Measurements from ENCODE around the gene SELPLG.

The SELPLG gene

DNA sequence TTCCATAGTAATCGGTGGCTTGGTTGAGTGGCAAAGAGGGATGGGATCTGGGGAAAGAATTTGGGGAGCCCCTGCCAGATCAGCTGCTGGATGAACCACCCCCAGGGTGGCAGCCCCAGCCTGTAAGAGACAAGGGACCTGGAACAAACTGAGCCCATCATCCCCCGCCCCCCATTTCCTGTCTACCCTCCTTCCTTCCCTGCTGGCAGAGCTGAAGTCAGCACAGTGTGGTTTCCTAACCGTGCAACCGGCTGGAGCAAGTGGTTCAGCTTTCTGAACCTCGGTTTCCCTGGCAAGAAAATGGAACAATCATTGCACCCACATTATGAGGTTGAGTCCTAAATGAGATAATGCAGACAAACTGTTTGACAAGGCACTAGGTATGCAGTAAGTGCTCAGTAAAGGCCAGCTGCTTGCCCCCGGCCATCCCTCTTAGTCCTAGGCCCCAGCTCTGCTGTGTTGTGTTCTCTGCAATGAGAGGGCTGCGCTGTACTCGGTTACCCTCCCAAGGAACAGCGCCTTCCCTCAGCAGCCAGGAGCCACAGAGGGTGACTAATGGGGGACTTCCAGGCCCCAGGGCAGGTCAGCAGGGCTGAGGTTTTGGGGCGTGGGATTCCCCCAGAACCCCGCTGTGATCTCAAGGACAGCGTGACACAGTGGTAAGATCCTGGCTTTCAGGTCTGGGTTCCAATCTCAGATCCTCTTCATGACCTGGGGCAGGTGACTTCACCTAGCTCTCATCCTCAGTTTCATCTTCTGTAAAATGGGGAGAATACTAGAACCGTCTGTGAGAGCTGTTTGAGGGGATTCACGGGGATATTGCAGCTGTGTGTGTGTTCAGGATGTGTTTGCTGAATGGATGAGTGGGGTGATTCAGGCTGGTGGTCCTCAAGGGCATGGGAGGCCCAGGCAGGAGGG, 16.5 kb downstream of the SELPLG start:
- no peak for DNase-seq

GRCh38 chr12:108616359-108616758, 17.3 kb downstream of the SELPLG start:
- no peak for DNase-seq

- DNase-seq = no peak
Measured at GRCh38 chr12:108615918-108616317, 17.8 kb downstream of the SELPLG start.

DNA sequence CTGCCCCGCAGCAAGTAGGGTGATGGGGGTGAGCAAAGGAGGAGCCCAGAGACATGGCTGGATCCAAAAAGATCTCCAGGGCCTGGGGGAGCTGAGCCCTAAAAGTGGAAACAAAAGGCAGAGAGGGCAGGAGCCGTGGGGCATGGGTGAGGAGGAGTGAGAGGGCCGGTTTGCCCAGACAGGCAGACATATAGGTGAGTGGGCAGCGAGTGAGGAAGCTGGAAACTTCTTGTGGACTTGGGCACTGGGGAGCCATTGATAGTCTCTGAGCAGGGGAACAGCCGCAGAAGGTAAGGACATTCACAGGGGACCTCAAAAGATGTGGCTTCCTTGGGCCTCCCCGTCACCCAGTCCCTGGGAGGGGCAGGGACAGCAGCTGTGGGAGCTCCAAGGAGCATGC, 19.1 kb downstream of the SELPLG start:
- DNase-seq = no peak

GRCh38 chr12:108614041-108614440, 19.7 kb downstream of the SELPLG start:
- DNase-seq = no peak

DNA sequence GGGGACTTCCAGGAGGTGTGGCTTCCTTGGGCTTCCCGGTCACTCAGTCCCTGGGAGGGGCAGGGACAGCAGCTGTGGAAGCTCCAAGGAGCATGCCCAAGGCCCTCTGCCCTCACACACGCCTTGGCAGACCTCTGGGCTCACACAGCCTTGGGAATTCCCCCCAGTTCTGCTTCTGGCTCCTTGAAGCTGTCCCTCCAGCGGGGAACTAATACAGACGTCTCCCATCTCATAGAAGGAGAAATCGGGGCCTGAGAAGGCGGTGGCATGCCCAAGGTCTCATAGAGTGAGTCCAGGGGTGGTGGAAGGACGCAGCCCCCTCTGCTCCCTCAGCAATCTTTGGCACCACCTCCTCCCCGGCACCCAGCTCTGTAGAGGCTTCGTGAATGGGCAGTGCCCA, 20.1 kb downstream of the SELPLG start:
- no peak for DNase-seq

- DNase-seq = no peak
Measured at GRCh38 chr12:108612788-108613282, 20.9 kb downstream of the SELPLG start.

DNA sequence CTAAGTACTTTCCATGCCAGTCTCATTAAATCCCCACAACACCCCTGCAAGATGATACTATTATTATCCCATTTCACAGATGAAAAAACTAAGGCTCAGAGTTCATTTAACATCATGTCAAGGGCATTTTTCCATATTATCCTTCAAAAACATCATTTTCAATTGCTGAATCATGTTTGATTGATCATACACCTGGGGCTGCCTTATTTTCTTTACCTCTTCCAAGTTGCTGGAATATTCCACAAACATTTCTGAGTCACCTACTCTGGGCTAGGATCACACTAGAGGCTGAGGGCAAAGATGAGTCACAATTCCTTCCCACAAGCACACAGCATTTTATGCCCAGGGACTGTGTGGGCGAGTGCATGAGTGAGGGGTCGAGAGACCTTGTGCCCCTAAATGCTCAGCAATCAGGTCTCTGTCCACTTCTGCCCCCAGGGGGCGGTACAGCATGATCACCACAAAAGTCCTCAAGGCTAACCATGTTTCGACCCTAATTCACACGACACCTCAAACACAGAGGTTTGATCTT, 21.7 kb downstream of the SELPLG start:
- no peak for DNase-seq

DNA sequence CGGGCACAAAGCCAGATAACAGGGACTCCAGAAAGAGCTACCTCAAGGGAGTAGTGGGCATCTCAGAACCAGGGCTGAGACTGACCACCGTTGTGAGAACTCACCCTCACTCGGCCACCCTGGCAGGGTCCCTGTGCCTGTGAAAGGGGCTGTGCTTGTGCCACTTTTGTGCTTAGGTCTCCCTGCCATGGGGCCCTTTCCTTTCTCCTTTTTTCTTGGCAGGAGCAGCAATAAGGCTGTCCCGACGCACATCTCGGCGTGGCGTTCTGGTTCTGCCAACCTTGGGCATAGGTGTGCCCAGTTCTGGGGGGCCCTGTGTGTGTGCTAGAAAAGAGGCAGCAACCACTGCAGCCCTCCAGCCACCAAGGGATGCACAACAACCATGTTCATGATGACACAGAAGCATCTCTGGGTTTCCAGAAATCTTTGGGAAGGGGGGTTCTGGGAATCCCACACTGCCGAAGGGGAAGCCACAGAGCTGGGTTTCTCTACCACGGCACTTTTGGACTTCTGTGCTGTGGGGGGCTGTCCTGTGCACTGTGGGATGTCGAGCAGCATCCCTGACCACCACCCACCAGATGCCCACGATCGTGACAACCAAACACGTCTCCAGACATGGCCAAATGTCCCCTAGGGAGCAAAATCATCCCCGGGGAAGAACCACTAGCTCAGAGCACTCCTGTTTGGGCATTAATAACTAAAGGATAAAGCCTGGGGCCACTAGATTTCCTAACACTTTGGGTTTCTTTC, 22.7 kb downstream of the SELPLG start:
- no peak for DNase-seq

DNA sequence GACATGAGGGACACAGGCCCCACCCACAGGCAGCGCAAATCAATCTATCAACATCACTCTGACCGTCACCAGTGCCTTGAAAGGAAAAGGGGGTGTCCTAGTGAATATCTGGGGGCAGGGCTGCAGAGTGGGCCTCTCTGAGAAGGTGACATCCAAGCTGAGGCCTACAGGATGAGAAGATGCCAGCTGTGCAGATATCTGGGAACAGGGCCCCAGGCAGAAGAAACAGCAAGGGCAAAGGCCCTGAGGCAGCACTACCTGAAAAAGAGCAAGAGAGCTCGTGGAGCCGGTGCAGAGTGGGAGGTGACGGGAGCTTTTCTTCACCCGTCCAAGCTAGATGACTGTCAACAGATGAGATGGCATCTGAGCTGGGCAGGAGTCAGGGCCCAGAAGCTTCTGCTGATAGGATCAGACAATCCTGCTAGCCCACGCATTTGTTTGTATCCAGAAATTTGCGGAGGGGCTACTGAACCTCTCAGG, 23.3 kb downstream of the SELPLG start:
- no peak for DNase-seq

DNA sequence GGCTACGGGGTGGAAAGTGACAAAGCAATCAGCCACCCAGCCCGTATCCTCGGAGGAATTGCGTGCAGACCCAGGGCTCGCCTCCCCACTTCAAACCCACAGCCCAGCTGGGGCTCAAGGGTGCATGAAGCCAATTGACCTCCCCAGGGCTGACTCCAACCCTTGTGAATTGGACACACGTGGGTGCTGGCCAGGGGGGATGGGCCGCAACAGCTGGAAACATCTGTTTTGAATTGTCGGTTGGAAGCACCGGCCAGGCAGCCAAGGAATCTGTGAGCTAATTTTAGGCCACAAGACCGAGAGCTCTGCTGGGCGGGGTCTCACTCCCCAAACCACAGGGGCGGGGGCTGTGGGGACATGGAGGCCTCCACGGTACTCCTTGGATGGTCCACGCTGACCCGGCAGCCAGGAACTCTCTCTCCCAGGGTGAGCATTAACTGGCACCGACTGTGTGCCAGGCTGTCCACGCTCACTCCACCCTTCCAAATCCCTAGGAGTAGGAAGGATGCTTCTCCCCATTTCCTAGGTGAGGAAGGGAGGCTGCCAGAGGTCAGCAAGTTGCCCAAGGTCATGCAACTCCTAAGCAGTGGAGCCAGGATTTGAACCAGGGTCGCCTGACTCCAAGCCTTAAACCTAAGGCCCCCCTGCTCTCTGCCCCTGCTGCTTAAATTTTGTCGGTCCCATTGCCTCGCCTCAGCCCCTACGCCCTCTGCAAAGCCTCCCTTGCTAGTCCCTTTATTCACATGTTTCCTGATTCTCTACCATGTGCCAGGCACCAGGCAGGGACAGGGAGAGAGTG, 24.0 kb downstream of the SELPLG start:
- DNase-seq = no peak

- no peak for DNase-seq
Measured at GRCh38 chr12:108608616-108609015, 25.1 kb downstream of the SELPLG start.

DNA sequence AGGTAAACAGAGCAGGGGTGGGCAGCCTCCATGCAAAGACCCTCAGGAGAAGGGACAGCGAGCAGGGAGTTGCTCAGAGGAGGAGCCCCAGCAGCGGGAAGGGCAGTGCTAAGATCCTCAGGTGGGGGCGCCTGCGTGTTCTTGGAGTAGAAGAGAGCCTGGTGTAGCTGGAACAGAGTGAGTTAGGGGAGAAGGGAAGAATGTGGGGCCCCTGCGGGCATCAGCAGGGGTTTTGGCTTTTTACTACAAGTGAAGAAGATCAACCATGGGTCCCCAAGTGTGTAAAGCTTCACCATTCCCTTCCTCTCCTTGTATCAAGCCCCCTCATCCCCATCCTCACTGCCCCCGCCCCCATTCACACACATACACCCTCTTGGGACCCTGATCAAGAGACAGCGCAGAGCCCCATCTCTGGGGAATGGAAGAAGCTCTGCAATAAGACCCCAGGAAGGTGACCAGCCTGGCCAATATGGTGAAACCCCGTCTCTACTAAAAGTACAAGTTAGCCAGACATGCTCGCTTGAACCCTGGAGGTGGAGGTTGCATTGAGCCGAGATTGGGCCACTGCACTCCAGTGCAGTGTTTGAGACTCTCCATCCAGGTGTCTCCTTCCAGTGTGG, 25.6 kb downstream of the SELPLG start:
- no peak for DNase-seq

GRCh38 chr12:108606492-108606891, 27.2 kb downstream of the SELPLG start:
- DNase-seq = no peak

DNA sequence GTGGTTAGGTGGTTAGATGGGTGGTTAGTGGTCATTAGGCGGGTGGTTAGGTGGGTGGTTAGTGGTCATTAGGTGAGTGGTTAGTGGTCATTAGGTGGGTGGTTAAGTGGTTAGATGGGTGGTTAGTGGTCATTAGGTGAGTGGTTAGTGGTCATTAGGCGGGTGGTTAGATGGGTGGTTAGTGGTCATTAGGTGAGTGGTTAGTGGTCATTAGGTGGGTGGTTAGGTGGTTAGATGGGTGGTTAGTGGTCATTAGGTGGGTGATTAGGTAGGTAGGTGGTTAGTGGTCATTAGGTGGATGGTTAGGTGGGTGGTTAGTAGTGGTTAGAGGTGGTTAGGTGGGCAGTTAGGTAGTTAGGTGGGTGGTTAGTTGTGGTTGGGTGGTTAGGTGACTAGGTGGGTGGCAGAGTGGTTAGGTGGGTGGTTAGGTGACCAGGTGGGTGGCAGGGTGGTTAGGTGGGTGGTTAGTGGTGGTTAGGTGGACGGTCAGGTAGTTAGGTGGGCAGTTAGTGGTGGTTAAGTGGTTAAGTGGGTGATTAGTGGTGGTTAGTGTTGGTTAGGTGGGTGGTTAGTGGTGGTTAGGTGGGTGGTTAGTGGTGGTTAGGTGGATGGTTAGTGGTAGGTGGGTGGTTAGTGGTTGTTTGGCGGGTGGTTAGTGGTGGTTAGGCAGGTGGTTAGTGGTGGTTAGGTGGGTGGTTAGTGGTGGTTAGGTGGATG, 27.8 kb downstream of the SELPLG start:
- no peak for DNase-seq

DNA sequence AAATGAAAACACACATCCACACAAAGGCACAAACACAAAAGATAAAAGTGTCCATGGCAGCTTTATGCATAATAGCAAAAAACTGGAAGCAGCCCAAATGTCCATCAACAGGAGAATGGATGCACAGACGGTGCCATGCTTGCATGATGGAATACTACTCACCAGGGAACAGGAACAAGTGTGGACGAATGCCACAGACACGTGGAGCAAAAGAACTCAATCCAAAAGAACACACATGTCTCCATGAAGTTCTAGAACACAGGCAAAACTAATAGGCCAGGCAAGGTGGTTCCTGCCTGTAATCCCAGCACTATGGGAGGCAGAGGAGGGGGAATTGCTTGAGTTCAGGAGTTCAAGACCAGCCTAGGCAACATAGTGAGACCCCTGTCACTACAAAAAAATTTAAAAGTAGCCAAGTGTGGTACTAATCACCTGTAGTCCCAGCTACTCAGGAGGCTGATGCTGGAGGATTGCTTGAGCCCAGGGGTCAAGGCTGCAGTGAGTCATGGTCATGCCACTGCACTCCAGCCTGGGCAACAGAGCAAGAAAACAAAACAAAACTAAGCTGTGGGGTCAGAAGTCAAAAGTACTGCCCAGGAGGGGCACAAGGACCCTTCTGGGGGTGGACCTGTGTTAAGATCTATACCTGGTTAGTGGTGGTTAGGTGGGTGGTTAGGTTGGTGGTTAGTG, 28.5 kb downstream of the SELPLG start:
- no peak for DNase-seq

DNA sequence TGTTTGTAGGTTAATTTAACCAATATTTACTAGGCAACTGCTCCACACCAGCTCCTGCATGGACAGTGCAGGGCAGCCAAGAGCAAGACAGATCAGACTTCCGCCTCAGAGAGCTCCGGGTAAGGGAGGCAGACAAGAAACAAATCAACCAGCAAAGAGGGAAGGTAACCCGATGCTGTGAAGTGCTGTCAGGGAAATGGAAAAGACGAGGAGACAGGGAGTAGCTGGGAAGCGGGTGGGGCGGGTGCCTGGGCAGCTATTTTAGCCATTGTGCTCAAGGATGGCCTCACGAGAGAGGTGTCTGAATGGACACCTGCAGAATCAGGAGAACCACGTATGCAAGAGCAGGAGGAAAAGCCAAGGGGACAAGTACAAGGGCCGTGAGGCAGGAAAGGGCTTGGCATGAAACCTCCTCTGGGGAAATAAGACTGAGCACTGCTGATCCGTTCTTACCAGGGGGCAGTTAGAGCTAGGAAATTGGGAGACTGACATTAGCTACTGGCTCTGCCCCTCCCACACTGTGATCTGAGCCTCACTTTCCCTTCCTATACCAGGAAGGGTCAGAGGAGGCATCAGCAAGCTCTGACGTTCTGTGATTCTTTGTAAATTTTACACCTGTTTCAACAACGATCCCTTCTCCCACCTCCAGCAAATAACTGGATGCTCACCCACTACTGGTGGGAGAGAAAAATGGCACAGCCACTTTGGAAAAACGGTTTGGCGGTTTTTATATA, 29.3 kb downstream of the SELPLG start:
- DNase-seq = no peak

DNA sequence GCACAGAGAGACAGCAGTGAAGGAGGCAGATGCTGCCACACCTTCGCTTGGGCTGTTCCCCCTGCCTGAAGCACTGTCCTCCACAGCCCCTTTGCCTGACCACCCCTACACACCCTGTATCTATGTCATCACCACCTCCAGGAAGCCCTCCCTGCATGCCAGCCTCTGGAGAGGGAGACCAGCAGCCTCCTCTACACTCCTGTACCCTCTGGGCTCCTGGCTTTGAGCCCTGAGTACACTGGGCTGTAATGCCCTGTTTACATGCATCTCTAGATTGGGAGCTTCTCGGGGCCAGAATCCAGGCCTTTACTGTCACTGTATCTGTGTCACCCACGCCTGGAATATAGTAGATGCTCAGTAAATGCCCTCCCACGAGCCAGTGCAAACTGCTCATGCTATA, 30.0 kb downstream of the SELPLG start:
- DNase-seq = no peak

DNA sequence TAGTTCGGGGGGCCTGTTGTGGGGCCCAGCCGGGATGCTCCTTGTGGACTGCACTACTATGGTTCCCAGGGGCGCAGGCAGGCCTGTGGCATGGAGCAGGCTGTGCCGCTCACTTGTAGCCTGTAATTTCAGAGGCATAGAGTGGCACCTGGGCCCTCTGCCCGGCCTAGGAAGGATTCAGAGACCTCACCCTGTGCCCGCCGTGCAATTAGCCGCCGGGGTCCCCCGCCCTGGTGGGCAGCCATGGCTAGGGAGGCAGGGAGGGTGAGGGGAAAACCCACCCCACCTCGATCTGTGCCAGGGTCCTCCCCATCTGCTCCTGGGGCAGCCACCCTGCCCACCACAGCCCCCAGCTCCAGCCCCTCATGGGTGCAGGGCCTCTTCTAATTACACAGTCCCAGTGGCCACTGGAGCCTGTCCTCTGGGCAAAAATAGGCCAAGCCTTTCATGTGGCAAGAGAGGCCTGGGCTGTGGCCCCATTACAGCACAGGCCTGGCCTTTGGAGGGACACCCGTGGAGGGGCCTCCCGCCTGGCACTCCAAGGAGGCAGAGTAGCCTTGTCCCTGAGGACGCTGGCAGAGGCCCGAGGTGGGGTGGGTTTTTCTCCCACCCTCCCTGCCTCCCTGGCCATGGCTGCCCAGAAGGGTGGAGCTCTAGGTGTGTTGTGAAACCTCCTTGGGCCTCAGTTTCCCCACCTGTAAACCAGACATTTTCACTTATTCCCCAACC, 30.6 kb downstream of the SELPLG start:
- DNase-seq = no peak
